Liver (tissue), 9 donors: ENCODE measurements around the gene DKKL1. TPM values are rescaled to one million over a fixed set of nuclear protein-coding genes. Genes with fewer than 3 reads are reported as not detected.

ENCODE experiments used
- DNase-seq: peaks from one replicate; pipeline ENCODE4 v3.0.0-alpha.2; 2017; ENCODE audit warnings: low spot score
- H3K27ac ChIP-seq, 2 donors: one replicate each; pipeline ENCODE4 v1.7.0; 2013; ENCODE audit warnings: inconsistent platforms in 2 of 2, low read length in 2 of 2, control low read depth in 1 of 2, low read depth in 1 of 2, mild to moderate bottlenecking in 1 of 2
- H3K27me3 ChIP-seq, 4 donors: one replicate each; pipeline versions ENCODE4 v1.6.1 to v1.7.0; 2013; ENCODE audit warnings: low read length in 3 of 4, inconsistent platforms in 1 of 4, mild to moderate bottlenecking in 1 of 4, moderate library complexity in 1 of 4; ENCODE audit not compliant: control insufficient read depth in 4 of 4, insufficient read depth in 4 of 4
- H3K36me3 ChIP-seq, 4 donors: one replicate each; pipeline versions ENCODE4 v1.6.1 to v1.7.0; 2013; ENCODE audit warnings: low read length in 3 of 4, mild to moderate bottlenecking in 3 of 4, low read depth in 1 of 4, moderate library complexity in 1 of 4; ENCODE audit not compliant: control insufficient read depth in 4 of 4, insufficient read depth in 3 of 4
- H3K4me1 ChIP-seq, 4 donors: one replicate each; pipeline versions ENCODE4 v1.6.1 to v1.7.0; 2013; ENCODE audit warnings: low read length in 3 of 4, mild to moderate bottlenecking in 3 of 4, moderate library complexity in 1 of 4; ENCODE audit not compliant: control insufficient read depth in 4 of 4, insufficient read depth in 4 of 4
- H3K4me3 ChIP-seq, 3 donors: one replicate each; pipeline versions ENCODE4 v1.6.1 to v1.7.0; 2013; ENCODE audit warnings: low read length in 3 of 3, control low read depth in 1 of 3, low read depth in 1 of 3, mild to moderate bottlenecking in 1 of 3
- H3K9ac ChIP-seq, 2 donors: one replicate each; pipeline ENCODE4 v1.7.0; 2013; ENCODE audit warnings: low read length in 2 of 2, mild to moderate bottlenecking in 2 of 2, moderate library complexity in 2 of 2, control low read depth in 1 of 2, low read depth in 1 of 2
- H3K9me3 ChIP-seq, 4 donors: one replicate each; pipeline versions ENCODE4 v1.6.1 to v1.7.0; 2013; ENCODE audit warnings: low read length in 3 of 4; ENCODE audit not compliant: control insufficient read depth in 4 of 4
- CTCF ChIP-seq: fragments of 150-350 bp; IDR thresholded peaks from 2 replicates; pipeline ENCODE4 v1.5.1; 2017; ENCODE audit warnings: improper control_type of control experiment, low read depth, low read length; ENCODE audit not compliant: missing input control
- FOXA1 ChIP-seq: IDR thresholded peaks from 2 replicates; pipeline ENCODE4 v1.6.1; 2016; ENCODE audit warnings: antibody characterized with exemption
- FOXA2 ChIP-seq: IDR thresholded peaks from 2 replicates; pipeline ENCODE4 v1.6.1; 2016; ENCODE audit warnings: antibody characterized with exemption
- GABPA ChIP-seq, 2 donors: IDR thresholded peaks in 1 of 2; conservative IDR thresholded peaks in 1 of 2; 2 replicates each; pipeline ENCODE4 v1.6.1; 2016; ENCODE audit warnings: antibody characterized with exemption in 2 of 2, mild to moderate bottlenecking in 1 of 2, moderate library complexity in 1 of 2
- HNF4A ChIP-seq, 2 donors: conservative IDR thresholded peaks; 2 replicates each; pipeline ENCODE4 v1.6.1; 2016; ENCODE audit warnings: antibody characterized with exemption in 2 of 2, mild to moderate bottlenecking in 2 of 2
- HNF4G ChIP-seq: IDR thresholded peaks from 2 replicates; pipeline ENCODE4 v1.6.1; 2016; ENCODE audit warnings: antibody characterized with exemption
- JUND ChIP-seq, 2 donors: IDR thresholded peaks; 2 replicates each; pipeline ENCODE4 v1.6.1; 2016; ENCODE audit warnings: antibody characterized with exemption in 2 of 2
- REST ChIP-seq: IDR thresholded peaks from 2 replicates; pipeline ENCODE4 v1.6.1; 2016; ENCODE audit warnings: antibody characterized with exemption, mild to moderate bottlenecking
- SP1 ChIP-seq: IDR thresholded peaks from 2 replicates; pipeline ENCODE4 v1.6.1; 2018; ENCODE audit warnings: antibody characterized with exemption, mild to moderate bottlenecking
- TAF1 ChIP-seq: conservative IDR thresholded peaks from 2 replicates; pipeline ENCODE4 v1.6.1; 2016; ENCODE audit warnings: antibody characterized with exemption, mild to moderate bottlenecking
- ZBTB33 ChIP-seq: IDR thresholded peaks from 2 replicates; pipeline ENCODE4 v1.6.1; 2016; ENCODE audit warnings: antibody characterized with exemption
- WGBS: extraction: QIAGEN DNeasy Blood & Tissue Kit; methylation state at CpG from one replicate; pipeline ENCODE4 v1.1.7; 2013; 5-methylcytosine and 5-hydroxymethylcytosine counted together
- polyA plus RNA-seq, 2 donors: library from polyadenylated mRNA; stranded (reverse) in 1 of 2; unstranded in 1 of 2; fragments of 200-250 nt in 1 of 2; fragments of >200 nt in 1 of 2; fragmentation: Nextera tagmentation in 1 of 2; extraction: Ambion mirVana in 1 of 2; gene quantifications; one replicate each; pipeline versions ENCODE4 v1.2.1 to v1.2.3, GENCODE V29; 2013 to 2015
- total RNA-seq, 2 donors: library from RNA; depleted of rRNA; stranded (reverse); fragments of >200 nt; gene quantifications; one replicate each; pipeline ENCODE4 v1.2.3, GENCODE V29; 2014
- TF ChIP-seq, protein P1 (sequence below): IDR thresholded peaks from 2 replicates; pipeline ENCODE4 v1.6.1; 2016; ENCODE audit warnings: antibody characterized with exemption
- donor health status: healthy.
- donor health status: healthy.
- donor health status: healthy.
- donor health status: healthy.
- donor health status: healthy.

DKKL1 gene
- total and polyA plus RNA-seq, 4 donors, result 0.14 to 0.16 TPM; not detected in 2

GRCh38 chr19:49413348-49413747 lies 49.7 kb downstream of the DKKL1 start:
- Histone ChIP-seq H3K36me3 (no peaks in the 10 kb centered on the region), H3K27ac (no peak overlapping the region), H3K9ac (no peak overlapping the region), H3K27me3 (peaks cover 0 to 2% (median 0%) of the 10 kb centered on the region in 4 donors), H3K9me3 (no peaks in the 10 kb centered on the region), H3K4me1 (no peaks in the 10 kb centered on the region), H3K4me3 (no peak overlapping the region)
- TF ChIP-seq HNF4G, result no peak
- TF ChIP-seq SP1, result no peak
- no peak for TF ChIP-seq TAF1
- no peak for TF ChIP-seq GABPA (IDR thresholded peaks at IDR 0.05 in 1 of 2, conservative IDR thresholded peaks at IDR 0.05 in 1 of 2)
- TF ChIP-seq, protein P1, sequence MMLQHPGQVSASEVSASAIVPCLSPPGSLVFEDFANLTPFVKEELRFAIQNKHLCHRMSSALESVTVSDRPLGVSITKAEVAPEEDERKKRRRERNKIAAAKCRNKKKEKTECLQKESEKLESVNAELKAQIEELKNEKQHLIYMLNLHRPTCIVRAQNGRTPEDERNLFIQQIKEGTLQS, result no peak
- no peak for TF ChIP-seq FOXA2
- no peak for TF ChIP-seq CTCF
- no peak for TF ChIP-seq JUND (IDR thresholded peaks at IDR 0.05)
- no peak for TF ChIP-seq REST
- TF ChIP-seq HNF4A (conservative IDR thresholded peaks at IDR 0.05), result no peak
- TF ChIP-seq FOXA1, result no peak
- WGBS, result 69% methylated on average over 9 of the region's 9 CpGs
- DNase-seq, result no peak

- Histone ChIP-seq H3K4me1 (no peaks in the 10 kb centered on the region), H3K27ac (no peak overlapping the region), H3K9me3 (no peaks in the 10 kb centered on the region), H3K4me3 (no peak overlapping the region), H3K9ac (no peak overlapping the region), H3K27me3 (peaks cover 0 to 2% (median 0%) of the 10 kb centered on the region in 4 donors), H3K36me3 (no peaks in the 10 kb centered on the region)
- TF ChIP-seq HNF4G (no peak), FOXA1 (no peak), JUND (IDR thresholded peaks at IDR 0.05) (no peak), ZBTB33 (no peak)
- WGBS, result 86% methylated on average over 3 of the region's 3 CpGs
- DNase-seq, result no peak
Measured at GRCh38 chr19:49414256-49414655, 50.6 kb downstream of the DKKL1 start.
